Activated naive CD8-positive, alpha-beta T cell (primary cell): Measurements from ENCODE around the gene EYA2.

ENCODE experiments used
- H3K27ac Mint-ChIP-seq: one replicate; pipeline ENCODE4 v1.8.0; 2021; ENCODE audit warnings: mixed read lengths
- H3K27me3 Mint-ChIP-seq: one replicate; pipeline ENCODE4 v1.8.0; 2021; ENCODE audit warnings: mixed read lengths
- H3K36me3 Mint-ChIP-seq: one replicate; pipeline ENCODE4 v1.8.0; 2021; ENCODE audit warnings: mixed read lengths
- H3K4me1 Mint-ChIP-seq: one replicate; pipeline ENCODE4 v1.8.0; 2021; ENCODE audit warnings: low read depth, mixed read lengths
- H3K4me3 Mint-ChIP-seq: one replicate; pipeline ENCODE4 v1.8.0; 2021; ENCODE audit warnings: mild to moderate bottlenecking, mixed read lengths
- H3K9me3 Mint-ChIP-seq: one replicate; pipeline ENCODE4 v1.8.0; 2021; ENCODE audit warnings: low read depth, mixed read lengths

Gene EYA2

GRCh38 chr20:46933150-46933549 lies 38.5 kb downstream of the EYA2 start:
- H3K9me3 Mint-ChIP-seq = no peaks in the 10 kb centered on the region
- peaks cover 6% of the 10 kb centered on the region for H3K27me3 Mint-ChIP-seq
- no peak overlapping the region for H3K27ac Mint-ChIP-seq
- no peaks in the 10 kb centered on the region for H3K4me1 Mint-ChIP-seq
- no peaks in the 10 kb centered on the region for H3K36me3 Mint-ChIP-seq
- no peak overlapping the region for H3K4me3 Mint-ChIP-seq

GRCh38 chr20:46934746-46935287 lies 40.2 kb downstream of the EYA2 start:
- Mint-ChIP-seq H3K4me1 (no peaks in the 10 kb centered on the region), H3K9me3 (no peaks in the 10 kb centered on the region), H3K4me3 (no peak overlapping the region), H3K36me3 (no peaks in the 10 kb centered on the region), H3K27ac (no peak overlapping the region), H3K27me3 (peaks cover 5% of the 10 kb centered on the region)

- Mint-ChIP-seq H3K27me3 (peaks cover 3% of the 10 kb centered on the region), H3K9me3 (no peaks in the 10 kb centered on the region), H3K4me3 (no peak overlapping the region), H3K36me3 (no peaks in the 10 kb centered on the region), H3K4me1 (no peaks in the 10 kb centered on the region), H3K27ac (no peak overlapping the region)
Measured at GRCh38 chr20:46935394-46936017, 40.9 kb downstream of the EYA2 start.

- Mint-ChIP-seq H3K27me3 (peaks cover 3% of the 10 kb centered on the region), H3K27ac (no peak overlapping the region), H3K4me3 (no peak overlapping the region), H3K36me3 (no peaks in the 10 kb centered on the region), H3K9me3 (no peaks in the 10 kb centered on the region), H3K4me1 (no peaks in the 10 kb centered on the region)
Measured at GRCh38 chr20:46936415-46937156, 41.9 kb downstream of the EYA2 start.

- no peak overlapping the region for H3K27ac Mint-ChIP-seq
- no peaks in the 10 kb centered on the region for H3K36me3 Mint-ChIP-seq
- no peaks in the 10 kb centered on the region for H3K4me1 Mint-ChIP-seq
- H3K9me3 Mint-ChIP-seq = no peaks in the 10 kb centered on the region
- H3K4me3 Mint-ChIP-seq = no peak overlapping the region
- H3K27me3 Mint-ChIP-seq = peaks cover 3% of the 10 kb centered on the region
Measured at GRCh38 chr20:46937157-46937523, 42.5 kb downstream of the EYA2 start.

- no peaks in the 10 kb centered on the region for H3K36me3 Mint-ChIP-seq
- H3K9me3 Mint-ChIP-seq = no peaks in the 10 kb centered on the region
- no peak overlapping the region for H3K4me3 Mint-ChIP-seq
- no peak overlapping the region for H3K27ac Mint-ChIP-seq
- peaks cover 3% of the 10 kb centered on the region for H3K27me3 Mint-ChIP-seq
- no peaks in the 10 kb centered on the region for H3K4me1 Mint-ChIP-seq
Measured at GRCh38 chr20:46937533-46938226, 43.0 kb downstream of the EYA2 start.

GRCh38 chr20:46938434-46938833 lies 43.8 kb downstream of the EYA2 start:
- Mint-ChIP-seq H3K4me3 (no peak overlapping the region), H3K4me1 (no peaks in the 10 kb centered on the region), H3K36me3 (no peaks in the 10 kb centered on the region), H3K27me3 (peaks cover 3% of the 10 kb centered on the region), H3K27ac (no peak overlapping the region), H3K9me3 (no peaks in the 10 kb centered on the region)

GRCh38 chr20:46939031-46939965 lies 44.7 kb downstream of the EYA2 start:
- H3K9me3 Mint-ChIP-seq = no peaks in the 10 kb centered on the region
- H3K4me1 Mint-ChIP-seq = no peaks in the 10 kb centered on the region
- H3K27me3 Mint-ChIP-seq = peaks cover 3% of the 10 kb centered on the region
- H3K27ac Mint-ChIP-seq = no peak overlapping the region
- H3K36me3 Mint-ChIP-seq = no peaks in the 10 kb centered on the region
- H3K4me3 Mint-ChIP-seq = no peak overlapping the region

GRCh38 chr20:46940616-46941015 lies 46.0 kb downstream of the EYA2 start:
- Mint-ChIP-seq H3K36me3 (no peaks in the 10 kb centered on the region), H3K27ac (no peak overlapping the region), H3K27me3 (no peaks in the 10 kb centered on the region), H3K4me3 (no peak overlapping the region), H3K4me1 (no peaks in the 10 kb centered on the region), H3K9me3 (no peaks in the 10 kb centered on the region)

GRCh38 chr20:46941404-46941803 lies 46.8 kb downstream of the EYA2 start:
- Mint-ChIP-seq H3K4me1 (no peaks in the 10 kb centered on the region), H3K27ac (no peak overlapping the region), H3K27me3 (no peaks in the 10 kb centered on the region), H3K9me3 (no peaks in the 10 kb centered on the region), H3K4me3 (no peak overlapping the region), H3K36me3 (no peaks in the 10 kb centered on the region)

- Mint-ChIP-seq H3K36me3 (no peaks in the 10 kb centered on the region), H3K4me1 (no peaks in the 10 kb centered on the region), H3K9me3 (no peaks in the 10 kb centered on the region), H3K27me3 (no peaks in the 10 kb centered on the region), H3K27ac (no peak overlapping the region), H3K4me3 (no peak overlapping the region)
Measured at GRCh38 chr20:46943861-46944591, 49.4 kb downstream of the EYA2 start.

GRCh38 chr20:46945465-46945864 lies 50.8 kb downstream of the EYA2 start:
- Mint-ChIP-seq H3K27ac (no peak overlapping the region), H3K9me3 (no peaks in the 10 kb centered on the region), H3K36me3 (no peaks in the 10 kb centered on the region), H3K4me3 (no peak overlapping the region), H3K27me3 (no peaks in the 10 kb centered on the region), H3K4me1 (no peaks in the 10 kb centered on the region)

GRCh38 chr20:46946181-46946624 lies 51.6 kb downstream of the EYA2 start:
- Mint-ChIP-seq H3K4me1 (no peaks in the 10 kb centered on the region), H3K27ac (no peak overlapping the region)

GRCh38 chr20:46946796-46947195 lies 52.2 kb downstream of the EYA2 start:
- H3K27ac Mint-ChIP-seq = no peak overlapping the region
- H3K4me3 Mint-ChIP-seq = no peak overlapping the region
- H3K4me1 Mint-ChIP-seq = no peaks in the 10 kb centered on the region
- peaks cover 2% of the 10 kb centered on the region for H3K27me3 Mint-ChIP-seq
- no peaks in the 10 kb centered on the region for H3K36me3 Mint-ChIP-seq
- H3K9me3 Mint-ChIP-seq = no peaks in the 10 kb centered on the region

More at GRCh38 chr20:46946181-46946624, 51.6 kb downstream of the EYA2 start:
- no peaks in the 10 kb centered on the region for H3K36me3 Mint-ChIP-seq
- H3K27me3 Mint-ChIP-seq = no peaks in the 10 kb centered on the region
- H3K4me3 Mint-ChIP-seq = no peak overlapping the region
- no peaks in the 10 kb centered on the region for H3K9me3 Mint-ChIP-seq
